Ramos (cell line): ENCODE measurements around the gene GCC2.
"Not testable (repeated sequence)": the region's sequence is repeated elsewhere in the genome, so short reads cannot be mapped to it uniquely, and the experiment has no call there.

Source experiments
- in situ Hi-C: fragments of 300-500 bp; cut with MboI; formaldehyde crosslinking; loops from one replicate; pipeline ENCODE4 v1.14.3; 2022; ENCODE audit warnings: low sequenced_read_pairs; ENCODE audit not compliant: unreplicated experiment

The GCC2 gene

GRCh38 chr2:108448678-108449409 is at the start of gene GCC2:
Gene GCC2 (plus strand): TSS chr2:108449206. CDS start chr2:108449275, 69 bp downstream.
- in situ Hi-C loops: no loop called here

- in situ Hi-C loops: no loop called here
These were observed 49.5 kb upstream of the GCC2 start for GRCh38 chr2:108399479-108399878.

- in situ Hi-C loops: no loop called here
These were observed 47.2 kb upstream of the GCC2 start for GRCh38 chr2:108401800-108402199.

- in situ Hi-C loops: no loop called here
These were observed 45.5 kb upstream of the GCC2 start for GRCh38 chr2:108403494-108403893.

- in situ Hi-C loops: no loop called here
These were observed 44.1 kb upstream of the GCC2 start for GRCh38 chr2:108404784-108405397.

- in situ Hi-C loops: no loop called here
These were observed 40.9 kb upstream of the GCC2 start for GRCh38 chr2:108407864-108408729.

- in situ Hi-C loops: no loop called here
These were observed 39.2 kb upstream of the GCC2 start for GRCh38 chr2:108409768-108410167.

GRCh38 chr2:108412995-108413710 is 35.9 kb upstream of the GCC2 start:
- in situ Hi-C loops: no loop called here

DNA sequence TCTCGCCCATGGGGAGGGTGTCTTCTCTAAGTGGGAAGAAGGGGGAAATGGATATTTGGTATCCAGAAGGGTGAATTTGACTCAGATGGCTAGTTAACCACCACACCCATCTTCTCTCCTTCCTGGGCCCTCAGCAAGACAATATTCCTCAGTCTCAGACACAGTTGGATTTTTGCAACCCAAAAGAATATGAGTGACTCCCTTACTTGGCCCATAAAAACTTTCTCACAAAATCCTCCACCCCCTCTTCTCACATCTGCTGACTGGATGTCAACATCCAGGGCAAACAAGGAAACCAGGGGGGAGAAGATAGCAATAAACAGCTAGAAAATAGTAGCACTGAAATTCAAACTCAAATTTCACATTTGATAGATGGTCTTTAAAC is 35.3 kb upstream of the GCC2 start:
- in situ Hi-C loops: no loop called here

- in situ Hi-C loops: no loop called here
These were observed 34.6 kb upstream of the GCC2 start for GRCh38 chr2:108414256-108414876.

DNA sequence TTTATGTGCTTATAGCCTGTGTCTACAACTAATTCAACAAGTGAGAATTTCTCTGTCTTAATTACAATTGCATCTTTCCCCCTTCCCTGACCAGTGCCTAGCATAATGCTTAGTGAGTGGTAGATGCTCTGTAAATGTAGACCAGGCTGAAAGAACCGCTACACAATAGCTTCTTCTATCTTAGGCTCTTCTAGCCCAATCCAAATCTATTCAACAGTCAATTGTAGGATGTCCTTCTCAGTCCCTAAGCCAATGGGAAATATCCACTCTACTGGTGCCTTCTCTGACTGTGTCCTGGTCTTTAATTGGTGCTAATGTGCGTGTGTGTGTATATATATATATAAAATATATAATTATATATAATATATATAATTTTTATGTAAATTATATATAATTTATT is 34.1 kb upstream of the GCC2 start:
- in situ Hi-C loops: no loop called here

GRCh38 chr2:108417254-108417653 is 31.8 kb upstream of the GCC2 start:
- in situ Hi-C loops: no loop called here

DNA sequence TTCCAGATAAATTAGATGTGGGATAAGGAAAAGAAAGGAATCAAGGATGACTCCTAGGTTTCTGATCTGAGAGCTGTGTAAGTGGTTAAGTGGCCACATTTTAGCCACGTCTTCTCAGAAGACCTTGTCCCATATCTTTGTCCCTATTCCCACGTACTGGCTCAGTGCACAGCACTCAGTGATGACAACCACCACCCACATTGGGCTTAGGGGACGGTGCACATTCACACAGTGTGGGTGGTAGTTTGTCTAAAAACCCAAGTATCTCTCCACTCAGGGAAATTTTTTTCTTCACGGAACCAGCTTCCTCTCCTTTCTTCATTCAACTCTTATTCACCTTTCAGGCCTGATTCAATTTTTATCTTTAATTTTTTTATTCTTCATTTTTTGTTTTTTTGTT is 30.6 kb upstream of the GCC2 start:
- in situ Hi-C loops: no loop called here

DNA sequence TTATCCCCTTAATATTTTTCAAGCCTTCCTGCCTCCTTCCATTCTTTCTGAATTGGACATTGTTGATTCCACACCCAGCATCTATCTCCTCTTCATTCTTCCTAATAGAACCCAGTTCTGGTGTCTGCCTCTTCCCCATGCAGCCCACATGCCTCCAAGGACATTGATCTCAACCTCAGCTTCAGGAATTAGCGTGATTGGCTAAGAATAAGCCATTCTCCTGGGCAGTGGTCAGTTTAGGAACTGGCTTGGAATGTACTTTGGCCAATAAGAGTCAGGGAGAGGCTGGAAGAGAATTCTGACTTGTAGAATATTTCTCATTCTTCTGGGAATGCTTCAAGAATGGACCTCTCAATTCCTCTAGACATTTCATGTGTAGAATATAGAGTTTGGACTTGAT is 25.9 kb upstream of the GCC2 start:
- in situ Hi-C loops: no loop called here

DNA sequence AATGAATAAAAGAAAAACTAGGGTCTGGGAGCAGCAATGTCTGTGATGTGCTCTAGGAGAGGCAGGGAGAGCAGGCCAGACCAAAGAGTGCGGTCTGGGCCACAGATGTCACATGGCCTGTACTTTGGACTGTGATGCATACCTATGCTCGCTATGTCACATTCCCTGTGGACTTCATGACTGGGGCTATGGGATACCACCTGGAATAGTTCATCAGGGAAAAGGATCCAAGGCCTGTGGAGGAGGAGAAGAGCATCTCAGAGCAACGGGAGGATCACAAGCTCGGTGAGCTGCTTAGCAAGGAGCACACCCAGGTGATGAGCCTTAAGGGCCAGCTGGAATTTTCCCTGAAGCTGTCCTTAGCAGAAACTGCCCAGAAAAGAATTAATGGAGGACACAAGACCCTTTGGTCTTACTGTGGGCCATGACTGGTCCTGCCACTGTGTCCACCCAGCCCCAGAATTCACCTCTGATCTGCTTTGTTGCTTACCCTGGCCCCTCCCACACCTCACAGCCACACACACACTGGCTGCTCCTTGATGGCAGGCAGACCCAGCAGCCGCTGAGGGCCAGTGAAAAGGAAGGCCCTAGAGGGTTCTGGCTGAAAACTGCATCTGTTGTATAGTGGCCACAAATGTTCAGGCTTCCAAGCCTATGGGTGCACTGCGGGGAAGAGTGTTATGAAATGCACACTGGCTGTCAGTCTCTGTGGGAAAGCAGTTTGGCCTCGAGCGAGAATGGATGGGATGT is 25.3 kb upstream of the GCC2 start:
- in situ Hi-C loops: no loop called here

DNA sequence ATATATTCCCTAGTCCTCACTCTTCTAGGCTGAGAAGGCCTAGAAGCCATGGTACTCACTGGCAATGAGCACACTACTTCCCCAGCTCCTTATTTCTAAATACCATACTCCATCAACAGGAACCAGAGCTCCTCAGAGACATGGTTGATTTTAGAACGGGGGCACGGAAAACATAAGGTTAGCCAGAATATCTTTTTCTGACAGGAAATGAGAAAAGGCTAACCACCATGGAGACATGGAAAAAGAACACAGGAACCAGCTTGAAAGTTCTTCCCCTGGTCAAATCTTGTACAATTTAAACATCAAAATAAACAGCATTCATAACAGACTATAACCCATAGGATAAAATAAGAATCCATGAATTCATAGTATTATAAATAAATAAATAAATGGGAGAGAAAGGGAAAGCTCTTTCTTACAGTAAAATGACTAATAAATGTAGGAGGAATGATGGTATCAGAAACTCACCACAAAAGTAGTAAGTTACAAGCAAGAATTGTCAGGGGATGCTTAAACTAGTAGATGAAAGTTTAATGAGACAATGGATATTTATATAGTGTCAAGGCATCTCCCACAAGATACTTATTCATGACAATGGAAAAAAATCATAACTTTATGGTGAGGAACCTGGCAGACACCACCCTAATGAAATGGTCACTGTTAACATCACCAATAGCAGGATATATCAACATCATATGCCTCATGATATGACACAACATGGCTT is 20.6 kb upstream of the GCC2 start:
- in situ Hi-C loops: no loop called here

DNA sequence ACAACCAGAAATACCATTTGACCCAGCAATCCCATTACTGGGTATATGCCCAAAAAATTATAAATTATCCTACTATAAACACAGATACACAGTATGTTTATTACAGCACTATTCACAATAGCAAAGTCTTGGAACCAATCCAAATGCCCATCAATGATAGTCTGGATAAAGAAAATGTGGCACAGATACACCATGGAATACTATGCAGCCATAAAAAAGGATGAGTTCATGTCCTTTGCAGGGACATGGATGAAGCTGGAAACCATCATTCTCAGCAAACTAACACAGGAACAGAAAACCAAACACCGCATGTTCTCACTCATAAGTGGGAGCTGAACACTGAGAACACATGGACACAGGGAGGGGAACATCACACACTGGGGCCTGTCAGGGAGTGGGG is 13.4 kb upstream of the GCC2 start:
- in situ Hi-C loops: not testable (repeated sequence)

DNA sequence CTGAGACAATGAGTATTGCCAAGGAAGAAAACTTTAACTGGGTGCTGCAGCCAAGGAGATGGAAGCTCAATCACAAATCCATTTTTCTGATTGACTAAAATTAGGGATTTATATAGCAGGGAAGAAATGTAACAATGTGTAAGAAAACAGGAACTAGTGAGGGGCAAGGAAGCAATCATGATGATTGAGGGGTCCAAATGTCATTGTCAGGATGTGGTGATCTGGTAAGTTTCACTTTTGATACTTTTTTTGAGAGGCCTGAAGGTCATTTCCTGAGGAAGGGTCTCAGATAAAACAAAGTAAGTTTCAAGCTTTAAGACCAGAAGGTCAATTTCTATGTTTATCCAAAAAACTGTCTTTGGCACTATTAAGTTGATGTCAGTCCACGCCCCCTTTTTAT is 12.0 kb upstream of the GCC2 start:
- in situ Hi-C loops: no loop called here

GRCh38 chr2:108441712-108442111 is 7.3 kb upstream of the GCC2 start:
- in situ Hi-C loops: no loop called here
